Right atrium auricular region (tissue), 2 donors: ENCODE measurements around the gene MMP26. TPM values are rescaled to one million over a fixed set of nuclear protein-coding genes. Genes with fewer than 3 reads are reported as not detected.
"Not testable (repeated sequence)": the region's sequence is repeated elsewhere in the genome, so short reads cannot be mapped to it uniquely, and the experiment has no call there.

ENCODE experiments used
- DNase-seq: peaks from one replicate; pipeline ENCODE4 v3.0.0-alpha.2; 2019; ENCODE audit warnings: low spot score
- H3K27ac ChIP-seq, 2 donors: fragments of 200-600 bp; sonication (generic); 1 replicate in 1 of 2; 2 replicates in 1 of 2; pipeline ENCODE4 v1.5.1; 2016 to 2019
- H3K27me3 ChIP-seq, 2 donors: fragments of 200-600 bp; sonication (generic); one replicate each; pipeline versions ENCODE4 v1.5.1 to v1.6.0; 2017 to 2019
- H3K36me3 ChIP-seq: fragments of 200-600 bp; sonication (generic); one replicate; pipeline ENCODE4 v1.5.1; 2016
- H3K4me1 ChIP-seq, 2 donors: fragments of 200-600 bp; sonication (generic); one replicate each; pipeline versions ENCODE4 v1.5.1 to v1.6.0; 2017 to 2019
- H3K4me3 ChIP-seq, 2 donors: fragments of 200-600 bp; sonication (generic); 1 replicate in 1 of 2; 2 replicates in 1 of 2; pipeline ENCODE4 v1.5.1; 2017 to 2019; ENCODE audit warnings: mild to moderate bottlenecking in 1 of 2, moderate library complexity in 1 of 2
- H3K9me3 ChIP-seq, 2 donors: fragments of 200-600 bp; sonication (generic); one replicate each; pipeline ENCODE4 v1.5.1; 2019
- CTCF ChIP-seq, 2 donors: fragments of 200-600 bp; sonication (generic); IDR thresholded peaks; one replicate each; pipeline ENCODE4 v1.5.1; 2019; ENCODE audit warnings: antibody characterized with exemption in 2 of 2
- total RNA-seq, 2 donors: library from RNA; depleted of rRNA; stranded (reverse); fragments of >200 nt; gene quantifications; one replicate each; pipeline ENCODE4 v1.1.0, GENCODE V29; 2016

Gene MMP26
- total RNA-seq, 2 donors from 2014 or later = not detected

DNA sequence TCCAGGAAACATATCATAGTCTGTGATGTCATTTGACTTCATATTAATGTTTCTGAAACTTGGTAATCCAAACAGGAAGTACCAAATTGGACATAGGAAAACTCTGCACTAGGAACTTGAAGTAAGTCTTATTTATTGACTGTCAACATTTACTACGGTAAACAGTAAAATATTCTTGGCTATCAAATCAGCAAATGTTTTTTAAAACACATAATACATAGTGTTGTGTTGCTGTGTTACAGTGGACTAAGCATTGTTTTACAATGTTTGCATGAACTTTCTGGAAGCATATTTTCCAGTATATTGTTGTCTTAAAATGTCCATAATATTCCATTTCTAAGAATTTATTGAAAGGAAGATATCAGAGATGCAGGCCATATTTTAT is 4.2 kb upstream of the MMP26 start:
- no peaks in the 10 kb centered on the region for H3K9me3 ChIP-seq
- no peak for DNase-seq
- H3K4me1 ChIP-seq = no peaks in the 10 kb centered on the region
- H3K4me3 ChIP-seq = no peak overlapping the region
- TF ChIP-seq CTCF (IDR thresholded peaks at IDR 0.05) = no peak
- no peak overlapping the region for H3K27ac ChIP-seq
- no peaks in the 10 kb centered on the region for H3K36me3 ChIP-seq
- H3K27me3 ChIP-seq = no peaks in the 10 kb centered on the region

GRCh38 chr11:4704790-4705334 is 278 bp downstream of the MMP26 start:
- no peak for TF ChIP-seq CTCF (IDR thresholded peaks at IDR 0.05)
- Histone ChIP-seq H3K36me3 (no peaks in the 10 kb centered on the region), H3K4me3 (no peak overlapping the region), H3K27me3 (no peaks in the 10 kb centered on the region), H3K4me1 (no peaks in the 10 kb centered on the region), H3K27ac (no peak overlapping the region), H3K9me3 (no peaks in the 10 kb centered on the region)
- DNase-seq = no peak

GRCh38 chr11:4713241-4713640 is 8.7 kb downstream of the MMP26 start:
- H3K36me3 ChIP-seq = no peaks in the 10 kb centered on the region
- H3K4me3 ChIP-seq = no peak overlapping the region
- DNase-seq = no peak
- no peak for TF ChIP-seq CTCF (IDR thresholded peaks at IDR 0.05)
- no peaks in the 10 kb centered on the region for H3K4me1 ChIP-seq
- H3K27ac ChIP-seq = no peak overlapping the region
- H3K27me3 ChIP-seq = no peaks in the 10 kb centered on the region
- H3K9me3 ChIP-seq = no peaks in the 10 kb centered on the region

DNA sequence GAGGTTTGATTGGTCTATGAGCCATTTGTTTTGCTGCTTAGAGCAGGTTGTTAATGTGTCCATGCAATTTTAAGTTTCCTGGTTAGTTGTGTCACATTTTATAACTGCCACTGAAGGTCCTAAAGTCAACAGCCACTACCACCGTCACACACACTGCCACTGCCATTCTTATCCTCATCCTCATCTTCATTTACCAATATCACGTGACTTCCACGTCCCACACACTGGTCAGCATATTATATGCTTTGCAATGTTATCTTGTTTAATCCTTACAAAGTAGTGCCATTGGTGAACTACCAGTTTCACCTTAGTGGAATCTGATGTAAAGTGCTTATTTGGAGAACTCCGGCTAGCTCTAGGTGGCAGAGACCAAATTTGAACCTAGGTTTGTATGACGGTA is 9.7 kb downstream of the MMP26 start:
- Histone ChIP-seq H3K36me3 (no peaks in the 10 kb centered on the region), H3K27ac (no peak overlapping the region), H3K4me3 (no peak overlapping the region), H3K27me3 (no peaks in the 10 kb centered on the region), H3K4me1 (no peaks in the 10 kb centered on the region), H3K9me3 (no peaks in the 10 kb centered on the region)
- TF ChIP-seq CTCF (IDR thresholded peaks at IDR 0.05) = no peak
- DNase-seq = no peak

DNA sequence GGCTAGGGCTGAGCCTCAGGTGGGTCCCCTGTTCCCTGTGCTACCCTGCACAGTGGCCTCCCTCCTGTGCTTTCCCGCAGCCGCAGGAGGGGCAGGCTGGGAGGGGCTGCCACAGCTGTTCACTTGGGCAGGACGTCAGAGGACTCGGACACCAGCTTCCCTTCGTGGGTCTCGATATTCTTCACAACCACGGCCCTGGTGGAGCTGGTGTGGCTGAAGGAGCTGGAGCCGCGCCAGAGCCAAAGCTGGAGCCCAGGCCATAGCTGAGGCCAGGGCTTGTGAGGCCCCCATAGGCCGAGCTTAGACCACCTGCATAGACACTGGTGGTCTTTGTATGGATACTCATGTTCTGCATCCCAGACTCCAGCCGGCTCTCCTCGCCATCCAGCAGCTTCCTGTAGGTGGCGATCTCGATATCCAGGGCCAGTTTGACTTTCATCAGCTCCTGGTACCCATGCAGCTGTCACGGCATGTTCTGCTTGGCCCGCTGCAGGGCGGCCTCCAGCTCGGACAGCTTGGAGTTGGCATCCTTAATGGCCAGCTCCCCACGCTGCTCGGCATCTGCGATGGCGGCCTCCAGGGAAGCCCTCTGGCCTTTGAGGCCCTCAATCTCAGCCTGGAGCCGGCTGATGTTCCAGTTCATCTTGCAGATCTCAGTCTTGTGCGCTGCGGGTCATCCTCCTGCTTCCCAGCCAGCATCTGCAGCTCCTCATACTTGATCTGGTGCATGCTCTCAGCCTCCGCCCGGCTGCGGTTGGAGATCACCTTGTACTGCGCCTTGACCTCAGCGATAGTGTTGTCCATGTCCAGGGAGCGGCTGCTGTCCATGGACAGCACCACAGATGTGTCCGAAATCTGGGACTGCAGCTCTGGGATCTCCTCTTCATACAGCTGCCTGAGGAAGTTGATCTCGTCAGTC is 18.3 kb downstream of the MMP26 start:
- not testable (repeated sequence) for H3K4me3 ChIP-seq, H3K27ac ChIP-seq, H3K27me3 ChIP-seq, H3K9me3 ChIP-seq, H3K36me3 ChIP-seq, DNase-seq, H3K4me1 ChIP-seq

DNA sequence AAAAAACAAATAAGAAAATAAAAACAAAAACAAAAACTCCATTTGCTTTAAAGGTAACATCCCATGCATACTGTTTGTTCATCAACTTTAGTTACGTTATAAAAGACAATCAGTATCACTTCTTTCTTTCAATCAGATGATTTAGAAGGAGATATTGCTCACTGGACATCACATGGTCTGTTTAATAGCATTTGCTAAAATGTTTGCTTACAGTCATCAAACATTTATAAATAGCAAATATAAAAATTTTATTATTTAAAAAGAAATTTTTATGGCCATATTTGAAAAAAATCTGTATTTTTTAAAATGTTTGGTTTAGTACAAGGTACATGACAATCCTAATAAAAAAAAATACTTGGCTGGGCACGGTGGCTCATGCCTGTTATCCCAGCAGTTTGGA is 22.6 kb downstream of the MMP26 start:
- H3K9me3 ChIP-seq = no peaks in the 10 kb centered on the region
- H3K36me3 ChIP-seq = no peaks in the 10 kb centered on the region
- no peak for DNase-seq
- H3K4me1 ChIP-seq = no peaks in the 10 kb centered on the region
- no peak overlapping the region for H3K4me3 ChIP-seq
- no peaks in the 10 kb centered on the region for H3K27me3 ChIP-seq
- no peak overlapping the region for H3K27ac ChIP-seq
- no peak for TF ChIP-seq CTCF (IDR thresholded peaks at IDR 0.05)
